H1 (cell line): ENCODE measurements around the gene RBP3. TPM values are rescaled to one million over a fixed set of nuclear protein-coding genes. Genes with fewer than 3 reads are reported as not detected.

Experiments
- CHD7 ChIP-seq: fragments of 300-600 bp; sonication (generic); IDR thresholded peaks from 2 replicates; pipeline ENCODE4 v1.7.1; 2012; ENCODE audit warnings: low read length, moderate library complexity, mild to moderate bottlenecking, inconsistent platforms; ENCODE audit not compliant: insufficient replicate concordance
- NANOG ChIP-seq: IDR thresholded peaks from 2 replicates; pipeline ENCODE4 v1.6.1; 2011; ENCODE audit warnings: low read length, low read depth, mild to moderate bottlenecking, inconsistent platforms; ENCODE audit not compliant: insufficient read depth, poor library complexity, severe bottlenecking
- RXRA ChIP-seq: IDR thresholded peaks from 2 replicates; pipeline ENCODE4 v1.6.1; 2011; ENCODE audit warnings: low read depth, mild to moderate bottlenecking, low read length, moderate library complexity; ENCODE audit not compliant: insufficient read depth
- SIX5 ChIP-seq: IDR thresholded peaks from 2 replicates; pipeline ENCODE4 v1.6.1; 2011; ENCODE audit warnings: mild to moderate bottlenecking, low read depth, low read length
- polyA plus RNA-seq, 7 experiments: library from polyadenylated mRNA; depleted of rRNA in 3 of 7; stranded (reverse) in 5 of 7; unstranded in 2 of 7; fragments of >200 nt in 5 of 7; fragments of 200-250 nt in 2 of 7; gene quantifications; 1 replicate in 5 of 7; 2 replicates in 1 of 7; 4 replicates in 1 of 7; pipeline versions ENCODE4 v1.2.1 to v1.2.3, GENCODE V29; 2011 to 2013; ENCODE audit warnings: missing spikeins in 2 of 7, mixed read lengths in 2 of 7
- total RNA-seq: library from RNA; stranded (reverse); fragmentation: NEBNext Ultra II Directional; extraction: Animal tissue kit (Norgen Biotek cat#: 25700); gene quantifications from 2 replicates; pipeline ENCODE4 v1.2.1, GENCODE V29; 2021
- TF ChIP-seq, protein P1 (sequence below), 3 experiments: IDR thresholded peaks; 1 replicate in 2 of 3; 2 replicates in 1 of 3; pipeline versions ENCODE4 v1.5.1 to v1.6.1; 2011; ENCODE audit warnings: low read length in 3 of 3, mild to moderate bottlenecking in 3 of 3, inconsistent platforms in 2 of 3, low read depth in 1 of 3, moderate library complexity in 1 of 3; ENCODE audit not compliant: insufficient read depth in 1 of 3; ENCODE audit errors: control extremely low read depth in 1 of 3

The RBP3 gene
- total and polyA plus RNA-seq, 2 of the 8 experiments (the other 6 are each of a cell fraction or from before 2014, with no cell fraction given) = not detected

GRCh38 chr10:47351899-47352815 lies 4.0 kb downstream of the RBP3 start (continued):
- TF ChIP-seq, protein P1, sequence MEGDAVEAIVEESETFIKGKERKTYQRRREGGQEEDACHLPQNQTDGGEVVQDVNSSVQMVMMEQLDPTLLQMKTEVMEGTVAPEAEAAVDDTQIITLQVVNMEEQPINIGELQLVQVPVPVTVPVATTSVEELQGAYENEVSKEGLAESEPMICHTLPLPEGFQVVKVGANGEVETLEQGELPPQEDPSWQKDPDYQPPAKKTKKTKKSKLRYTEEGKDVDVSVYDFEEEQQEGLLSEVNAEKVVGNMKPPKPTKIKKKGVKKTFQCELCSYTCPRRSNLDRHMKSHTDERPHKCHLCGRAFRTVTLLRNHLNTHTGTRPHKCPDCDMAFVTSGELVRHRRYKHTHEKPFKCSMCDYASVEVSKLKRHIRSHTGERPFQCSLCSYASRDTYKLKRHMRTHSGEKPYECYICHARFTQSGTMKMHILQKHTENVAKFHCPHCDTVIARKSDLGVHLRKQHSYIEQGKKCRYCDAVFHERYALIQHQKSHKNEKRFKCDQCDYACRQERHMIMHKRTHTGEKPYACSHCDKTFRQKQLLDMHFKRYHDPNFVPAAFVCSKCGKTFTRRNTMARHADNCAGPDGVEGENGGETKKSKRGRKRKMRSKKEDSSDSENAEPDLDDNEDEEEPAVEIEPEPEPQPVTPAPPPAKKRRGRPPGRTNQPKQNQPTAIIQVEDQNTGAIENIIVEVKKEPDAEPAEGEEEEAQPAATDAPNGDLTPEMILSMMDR (IDR thresholded peaks at IDR 0.05; ENCODE audit: control extremely low read depth in 1 of 3, insufficient read depth in 1 of 3, low read depth in 1 of 3, low read length in 3 of 3) = no peak
- TF ChIP-seq NANOG (no peak), SIX5 (no peak), CHD7 (no peak), RXRA (no peak)
